Activated T-cell treated with anti-CD3 and anti-CD28 coated beads, Interleukin-2, amount 50 U/mL, for 4 hours (primary cell): ENCODE results near the gene PPM1L. TPM values are rescaled to one million over a fixed set of nuclear protein-coding genes. Genes with fewer than 3 reads are reported as not detected.
A peak's percentile ranks its signal among the peaks of the same experiment; 100 is the strongest.

Source experiments
- ATAC-seq, 2 donors: fragments of 200-7000 bp; cut with Tn5 transposase; one replicate each; pipeline ENCODE4 v1.10.0; 2021
- DNase-seq: peaks from one replicate; pipeline ENCODE4 v3.0.0-alpha.2; 2020
- H3K27me3 Mint-ChIP-seq: one replicate; pipeline ENCODE4 v1.8.0; 2021; ENCODE audit warnings: low read depth, mixed read lengths
- H3K36me3 Mint-ChIP-seq: one replicate; pipeline ENCODE4 v1.8.0; 2022; ENCODE audit warnings: mixed read lengths; ENCODE audit not compliant: insufficient read depth
- H3K4me1 Mint-ChIP-seq: one replicate; pipeline ENCODE4 v1.8.0; 2021; ENCODE audit warnings: low read depth, mixed read lengths
- H3K4me3 Mint-ChIP-seq: one replicate; pipeline ENCODE4 v1.8.0; 2021; ENCODE audit warnings: mild to moderate bottlenecking, moderate library complexity, mixed read lengths
- H3K9me3 Mint-ChIP-seq: one replicate; pipeline ENCODE4 v1.8.0; 2021; ENCODE audit warnings: mixed read lengths
- total RNA-seq, 3 donors: library from RNA; stranded (reverse); gene quantifications; one replicate each; pipeline ENCODE4 v1.2.1, GENCODE V29; 2021

The PPM1L gene
- total RNA-seq, 3 donors from 2014 or later: 1.8 to 2.5 (median 2.0) TPM

GRCh38 chr3:161072751-161073150, 316.7 kb downstream of the PPM1L start:
- H3K4me1 Mint-ChIP-seq: no peaks in the 10 kb centered on the region
- H3K36me3 Mint-ChIP-seq: no peaks in the 10 kb centered on the region
- DNase-seq (no peak), ATAC-seq (no peak)
- H3K9me3 Mint-ChIP-seq: no peaks in the 10 kb centered on the region
- H3K4me3 Mint-ChIP-seq: no peak overlapping the region
- H3K27me3 Mint-ChIP-seq: no peaks in the 10 kb centered on the region

GRCh38 chr3:161073181-161073580, 317.1 kb downstream of the PPM1L start:
- Mint-ChIP-seq H3K4me1 (no peaks in the 10 kb centered on the region), H3K4me3 (no peak overlapping the region), H3K27me3 (no peaks in the 10 kb centered on the region), H3K36me3 (no peaks in the 10 kb centered on the region), H3K9me3 (no peaks in the 10 kb centered on the region)
- ATAC-seq: no peak
- DNase-seq: no peak

GRCh38 chr3:161081633-161082032, 325.6 kb downstream of the PPM1L start:
- Mint-ChIP-seq H3K9me3 (no peaks in the 10 kb centered on the region), H3K36me3 (no peaks in the 10 kb centered on the region), H3K4me1 (no peaks in the 10 kb centered on the region), H3K27me3 (peaks cover 1% of the 10 kb centered on the region), H3K4me3 (no peak overlapping the region)
- DNase-seq (no peak), ATAC-seq (no peak)

GRCh38 chr3:161082063-161082462, 326.0 kb downstream of the PPM1L start:
- Mint-ChIP-seq H3K36me3 (no peaks in the 10 kb centered on the region), H3K4me1 (no peaks in the 10 kb centered on the region), H3K27me3 (peaks cover 1% of the 10 kb centered on the region), H3K4me3 (no peak overlapping the region), H3K9me3 (no peaks in the 10 kb centered on the region)
- ATAC-seq: no peak
- no peak for DNase-seq

GRCh38 chr3:161083131-161083530, 327.1 kb downstream of the PPM1L start:
- H3K4me3 Mint-ChIP-seq: no peak overlapping the region
- no peaks in the 10 kb centered on the region for H3K9me3 Mint-ChIP-seq
- ATAC-seq (no peak), DNase-seq (no peak)
- H3K27me3 Mint-ChIP-seq: peaks cover 1% of the 10 kb centered on the region
- H3K36me3 Mint-ChIP-seq: no peaks in the 10 kb centered on the region
- H3K4me1 Mint-ChIP-seq: no peaks in the 10 kb centered on the region

GRCh38 chr3:161084277-161084676, 328.2 kb downstream of the PPM1L start:
- DNase-seq: no peak
- ATAC-seq: no peak
- no peak overlapping the region for H3K4me3 Mint-ChIP-seq

GRCh38 chr3:161093895-161094294, 337.9 kb downstream of the PPM1L start:
- ATAC-seq (no peak), DNase-seq (no peak)
- no peaks in the 10 kb centered on the region for H3K4me1 Mint-ChIP-seq
- H3K36me3 Mint-ChIP-seq: no peaks in the 10 kb centered on the region
- H3K27me3 Mint-ChIP-seq: peaks cover 2% of the 10 kb centered on the region
- no peaks in the 10 kb centered on the region for H3K9me3 Mint-ChIP-seq
- no peak overlapping the region for H3K4me3 Mint-ChIP-seq

More at GRCh38 chr3:161084277-161084676, 328.2 kb downstream of the PPM1L start:
- Mint-ChIP-seq H3K9me3 (no peaks in the 10 kb centered on the region), H3K27me3 (peaks cover 1% of the 10 kb centered on the region), H3K36me3 (no peaks in the 10 kb centered on the region), H3K4me1 (no peaks in the 10 kb centered on the region)

- DNase-seq (peak; percentile 14), ATAC-seq (no peak)
- Mint-ChIP-seq H3K4me1 (no peaks in the 10 kb centered on the region), H3K9me3 (no peaks in the 10 kb centered on the region), H3K36me3 (no peaks in the 10 kb centered on the region), H3K27me3 (no peaks in the 10 kb centered on the region), H3K4me3 (no peak overlapping the region)
Observed at GRCh38 chr3:161096771-161097367, 340.8 kb downstream of the PPM1L start.

- H3K4me1 Mint-ChIP-seq: peaks cover 6% of the 10 kb centered on the region
- no peaks in the 10 kb centered on the region for H3K9me3 Mint-ChIP-seq
- no peak for ATAC-seq
- no peaks in the 10 kb centered on the region for H3K36me3 Mint-ChIP-seq
- no peak overlapping the region for H3K4me3 Mint-ChIP-seq
- no peak for DNase-seq
- H3K27me3 Mint-ChIP-seq: peaks cover 17% of the 10 kb centered on the region
Observed at GRCh38 chr3:161100994-161101393, 345.0 kb downstream of the PPM1L start.

GRCh38 chr3:161101609-161102008, 345.6 kb downstream of the PPM1L start:
- ATAC-seq (no peak), DNase-seq (no peak)
- H3K36me3 Mint-ChIP-seq: no peaks in the 10 kb centered on the region
- H3K9me3 Mint-ChIP-seq: no peaks in the 10 kb centered on the region
- peaks cover 17% of the 10 kb centered on the region for H3K27me3 Mint-ChIP-seq
- H3K4me1 Mint-ChIP-seq: peaks cover 6% of the 10 kb centered on the region
- H3K4me3 Mint-ChIP-seq: no peak overlapping the region

GRCh38 chr3:161103776-161104385, 347.9 kb downstream of the PPM1L start:
- no peak for ATAC-seq
- Mint-ChIP-seq H3K9me3 (no peaks in the 10 kb centered on the region), H3K4me1 (peaks cover 6% of the 10 kb centered on the region), H3K36me3 (no peaks in the 10 kb centered on the region), H3K27me3 (peaks cover 25% of the 10 kb centered on the region), H3K4me3 (no peak overlapping the region)
- DNase-seq: no peak

- Mint-ChIP-seq H3K36me3 (no peaks in the 10 kb centered on the region), H3K27me3 (peaks cover 25% of the 10 kb centered on the region), H3K4me1 (peaks cover 6% of the 10 kb centered on the region), H3K4me3 (peak within 1 kb of the TSS; percentile 62), H3K9me3 (no peaks in the 10 kb centered on the region)
- ATAC-seq (peak; percentile 65 to 72), DNase-seq (no peak)
Observed at GRCh38 chr3:161104561-161105551, 348.8 kb downstream of the PPM1L start, which contains the start of gene B3GALNT1. Gene B3GALNT1 (minus strand): TSS chr3:161105349. CDS start chr3:161086754, 18,595 bp downstream.

GRCh38 chr3:161107311-161107710, 351.3 kb downstream of the PPM1L start:
- Mint-ChIP-seq H3K9me3 (no peaks in the 10 kb centered on the region), H3K27me3 (peaks cover 27% of the 10 kb centered on the region), H3K4me1 (peaks cover 6% of the 10 kb centered on the region), H3K36me3 (no peaks in the 10 kb centered on the region), H3K4me3 (no peak overlapping the region)
- DNase-seq (no peak), ATAC-seq (no peak)

GRCh38 chr3:161108840-161109239, 352.8 kb downstream of the PPM1L start:
- no peak for DNase-seq
- H3K27me3 Mint-ChIP-seq: peaks cover 23% of the 10 kb centered on the region
- ATAC-seq: no peak
- H3K9me3 Mint-ChIP-seq: no peaks in the 10 kb centered on the region
- no peaks in the 10 kb centered on the region for H3K36me3 Mint-ChIP-seq
- no peak overlapping the region for H3K4me3 Mint-ChIP-seq
- peaks cover 6% of the 10 kb centered on the region for H3K4me1 Mint-ChIP-seq
